BE2C (cell line): ENCODE measurements around the gene CYBA.

Experiments used
- DNase-seq: peaks from one replicate; pipeline ENCODE4 v3.0.0-alpha.2; 2020
- H3K27me3 ChIP-seq: fragments of 250-450 bp; sonication (Bioruptor Pico); 2 replicates; pipeline ENCODE4 v1.5.1; 2020; ENCODE audit warnings: mild to moderate bottlenecking
- H3K36me3 ChIP-seq: fragments of 250-450 bp; sonication (Bioruptor Pico); 2 replicates; pipeline ENCODE4 v1.5.1; 2020; ENCODE audit warnings: mild to moderate bottlenecking
- H3K4me1 ChIP-seq: fragments of 250-450 bp; sonication (Bioruptor Pico); 2 replicates; pipeline ENCODE4 v1.5.1; 2020
- H3K4me3 ChIP-seq: 2 replicates; pipeline ENCODE4 v1.5.1; 2011; ENCODE audit warnings: low read depth, low read length
- H3K9me3 ChIP-seq: fragments of 250-450 bp; sonication (Bioruptor Pico); 2 replicates; pipeline ENCODE4 v1.5.1; 2020
- TF ChIP-seq, protein P1 (sequence below): IDR thresholded peaks from 2 replicates; pipeline ENCODE4 v1.5.1; 2012; ENCODE audit warnings: mild to moderate bottlenecking, low read depth, low read length

CYBA gene

DNA sequence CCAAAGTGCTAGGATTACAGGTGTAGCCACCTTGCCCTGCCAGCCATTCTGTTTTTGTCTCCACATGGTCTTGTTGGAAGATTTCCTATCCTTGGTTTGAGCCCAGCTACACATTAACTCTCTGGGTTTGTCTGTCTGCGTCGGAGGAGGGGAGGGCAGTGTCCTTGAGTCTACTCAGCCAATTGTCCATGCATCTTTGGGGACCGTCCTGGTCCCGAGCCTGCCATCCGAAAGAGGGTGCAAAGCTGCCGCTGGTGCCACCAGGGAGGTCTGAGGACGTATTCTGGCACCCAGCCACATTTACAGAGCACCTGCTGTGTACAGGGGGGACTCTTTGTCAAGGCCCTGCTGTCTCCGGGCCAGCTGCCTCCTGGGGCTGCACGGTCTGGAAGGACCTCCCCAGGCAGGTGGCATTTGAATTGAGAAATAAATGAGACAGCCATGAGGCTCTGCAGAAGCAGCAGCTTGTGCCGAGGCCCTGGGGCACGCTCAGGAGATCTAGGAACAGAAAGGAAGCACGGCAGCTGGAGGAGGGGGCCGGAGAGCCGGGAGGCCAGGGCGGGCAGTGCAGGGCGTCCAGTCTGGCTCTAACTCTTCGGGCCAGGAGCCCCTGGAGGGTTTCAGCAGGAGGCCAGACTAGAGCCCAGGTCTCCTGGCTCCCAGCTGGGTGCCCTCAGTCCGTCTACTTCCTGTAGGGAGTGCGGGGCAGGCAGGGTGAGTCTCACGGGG lies 1.5 kb downstream of the CYBA start:
- TF ChIP-seq, protein P1, sequence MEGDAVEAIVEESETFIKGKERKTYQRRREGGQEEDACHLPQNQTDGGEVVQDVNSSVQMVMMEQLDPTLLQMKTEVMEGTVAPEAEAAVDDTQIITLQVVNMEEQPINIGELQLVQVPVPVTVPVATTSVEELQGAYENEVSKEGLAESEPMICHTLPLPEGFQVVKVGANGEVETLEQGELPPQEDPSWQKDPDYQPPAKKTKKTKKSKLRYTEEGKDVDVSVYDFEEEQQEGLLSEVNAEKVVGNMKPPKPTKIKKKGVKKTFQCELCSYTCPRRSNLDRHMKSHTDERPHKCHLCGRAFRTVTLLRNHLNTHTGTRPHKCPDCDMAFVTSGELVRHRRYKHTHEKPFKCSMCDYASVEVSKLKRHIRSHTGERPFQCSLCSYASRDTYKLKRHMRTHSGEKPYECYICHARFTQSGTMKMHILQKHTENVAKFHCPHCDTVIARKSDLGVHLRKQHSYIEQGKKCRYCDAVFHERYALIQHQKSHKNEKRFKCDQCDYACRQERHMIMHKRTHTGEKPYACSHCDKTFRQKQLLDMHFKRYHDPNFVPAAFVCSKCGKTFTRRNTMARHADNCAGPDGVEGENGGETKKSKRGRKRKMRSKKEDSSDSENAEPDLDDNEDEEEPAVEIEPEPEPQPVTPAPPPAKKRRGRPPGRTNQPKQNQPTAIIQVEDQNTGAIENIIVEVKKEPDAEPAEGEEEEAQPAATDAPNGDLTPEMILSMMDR, result no peak
- Histone ChIP-seq H3K4me3 (peak overlapping the region; percentile 81), H3K36me3 (no peaks in the 10 kb centered on the region), H3K4me1 (peaks cover 3% of the 10 kb centered on the region; the same call in 1 of the 2 replicates), H3K9me3 (no peaks in the 10 kb centered on the region), H3K27me3 (no peaks in the 10 kb centered on the region)
- DNase-seq, result no peak

DNA sequence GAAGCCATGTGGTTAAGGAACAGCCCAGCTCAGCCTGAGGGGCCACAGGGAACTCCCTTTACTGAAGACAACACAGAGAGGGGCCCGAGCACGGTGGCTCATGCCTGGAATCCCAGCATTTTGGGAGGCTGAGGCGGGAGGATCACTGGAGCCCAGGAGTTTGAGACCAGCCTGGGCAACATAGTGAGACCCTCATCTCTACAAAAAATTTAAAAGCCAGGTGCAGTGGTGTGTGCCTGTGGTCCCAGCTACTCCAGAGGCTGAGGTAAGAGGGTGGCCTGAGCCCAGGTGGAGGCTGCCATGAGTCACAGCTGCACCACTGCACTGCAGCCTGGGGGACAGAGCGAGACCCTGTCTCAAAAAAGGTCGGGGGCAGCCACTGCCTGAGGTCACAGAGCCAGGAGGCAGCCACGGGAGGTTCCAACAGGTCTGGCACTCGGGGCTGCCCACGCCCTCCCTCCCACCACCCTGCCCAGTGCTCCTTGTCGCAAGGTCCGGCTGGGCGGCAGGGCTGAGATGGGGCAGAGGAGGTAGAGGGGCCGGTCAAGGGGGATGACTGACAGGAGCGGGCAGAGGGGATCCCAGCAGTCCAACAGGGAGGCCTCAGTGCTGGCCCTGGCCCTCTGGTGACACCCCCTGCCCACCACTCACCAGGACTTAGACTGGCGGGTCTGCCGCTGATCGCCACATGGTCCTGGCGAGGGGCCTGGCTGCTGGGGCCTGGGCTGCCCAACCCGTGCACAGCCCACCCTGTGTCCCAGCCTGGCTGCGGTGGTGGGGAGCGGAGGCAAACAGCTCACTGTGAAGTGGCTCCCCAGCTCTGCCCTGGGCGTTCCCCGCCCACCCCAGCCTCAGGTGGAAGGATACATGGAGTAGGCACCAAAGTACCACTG lies 3.4 kb downstream of the CYBA start:
- H3K4me1 ChIP-seq, result peaks cover 3% of the 10 kb centered on the region; the same call in 1 of the 2 replicates
- no peaks in the 10 kb centered on the region for H3K36me3 ChIP-seq
- H3K4me3 ChIP-seq, result no peak overlapping the region
- no peaks in the 10 kb centered on the region for H3K27me3 ChIP-seq
- no peak for DNase-seq
- no peaks in the 10 kb centered on the region for H3K9me3 ChIP-seq
- TF ChIP-seq, protein P1, result no peak

DNA sequence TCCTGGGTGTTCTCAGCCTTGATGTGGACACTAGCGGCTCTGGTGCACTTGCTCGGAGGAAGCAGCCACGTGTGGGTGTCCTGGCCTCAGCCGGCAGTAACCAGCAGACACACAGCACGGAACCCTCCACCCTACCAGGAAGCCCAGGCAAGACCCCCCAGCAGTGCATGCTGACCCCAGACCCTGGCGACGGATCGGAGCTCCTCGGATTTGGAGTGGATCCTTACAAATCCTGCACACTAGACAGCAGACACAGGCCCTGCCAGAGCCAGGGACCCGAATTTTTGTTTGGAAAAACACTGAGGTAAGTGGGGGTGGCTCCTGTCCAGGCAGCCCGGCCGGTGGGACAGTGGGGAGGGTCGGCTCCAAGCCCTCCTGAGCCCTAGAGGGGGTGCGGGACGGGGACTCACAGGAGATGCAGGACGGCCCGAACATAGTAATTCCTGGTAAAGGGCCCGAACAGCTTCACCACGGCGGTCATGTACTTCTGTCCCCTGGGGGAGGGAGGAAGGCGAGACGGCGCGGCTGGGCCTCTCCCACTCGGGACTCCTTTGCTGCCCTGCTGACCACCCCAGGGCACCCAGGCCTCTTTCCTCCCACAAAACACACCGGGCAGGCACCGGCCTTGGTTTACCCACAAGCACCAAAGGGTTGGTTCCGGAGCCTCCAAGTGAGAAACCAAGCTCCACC lies 4.4 kb downstream of the CYBA start:
- H3K27me3 ChIP-seq, result no peaks in the 10 kb centered on the region
- H3K4me1 ChIP-seq, result peaks cover 3% of the 10 kb centered on the region; the same call in 1 of the 2 replicates
- TF ChIP-seq, protein P1, result no peak
- H3K36me3 ChIP-seq, result no peaks in the 10 kb centered on the region
- no peak overlapping the region for H3K4me3 ChIP-seq
- no peak for DNase-seq
- H3K9me3 ChIP-seq, result no peaks in the 10 kb centered on the region

DNA sequence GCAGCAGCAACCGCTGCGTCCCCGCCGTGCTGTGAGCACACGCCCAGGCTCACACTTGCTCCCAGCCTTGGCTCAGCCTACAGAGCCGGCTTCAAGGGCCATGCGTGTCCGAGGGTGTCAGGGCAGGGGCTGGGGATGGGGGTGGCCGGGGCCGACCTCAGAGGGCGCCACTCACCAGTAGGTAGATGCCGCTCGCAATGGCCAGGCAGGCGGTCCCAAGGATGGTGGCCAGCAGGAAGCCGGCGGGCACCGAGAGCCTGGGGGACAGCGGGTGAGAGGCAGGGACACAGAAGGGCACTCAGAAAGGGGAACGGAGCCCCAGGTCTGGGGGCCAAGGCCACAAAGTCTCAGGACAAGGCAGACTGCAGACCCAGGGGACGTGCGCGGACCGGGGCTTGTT lies 4.9 kb downstream of the CYBA start:
- DNase-seq, result no peak
- TF ChIP-seq, protein P1, result no peak
- H3K4me1 ChIP-seq, result peaks cover 3% of the 10 kb centered on the region; the same call in 1 of the 2 replicates
- H3K4me3 ChIP-seq, result no peak overlapping the region
- no peaks in the 10 kb centered on the region for H3K9me3 ChIP-seq
- no peaks in the 10 kb centered on the region for H3K36me3 ChIP-seq
- peaks cover 3% of the 10 kb centered on the region for H3K27me3 ChIP-seq

DNA sequence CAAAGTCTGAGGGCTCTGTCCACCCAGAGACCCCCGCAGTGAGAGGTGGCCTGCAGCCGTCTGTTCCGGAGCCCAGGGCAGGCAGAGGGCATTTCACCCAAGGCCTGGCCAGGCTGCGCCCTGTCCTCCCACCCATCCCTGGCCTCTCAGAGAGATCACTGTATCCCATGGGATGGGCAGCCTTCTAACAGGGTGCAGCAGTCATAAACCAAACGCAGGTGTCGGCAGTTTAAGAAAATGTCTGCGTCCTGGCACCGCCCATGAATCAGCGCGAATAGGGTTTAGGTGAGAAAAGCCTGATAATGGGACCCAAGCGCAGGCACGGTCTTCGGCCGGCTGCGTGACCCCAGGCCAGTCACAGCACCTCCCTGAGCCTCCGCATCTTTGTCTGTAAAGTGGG lies 5.4 kb downstream of the CYBA start:
- no peaks in the 10 kb centered on the region for H3K9me3 ChIP-seq
- peaks cover 3% of the 10 kb centered on the region; the same call in 1 of the 2 replicates for H3K4me1 ChIP-seq
- TF ChIP-seq, protein P1, result no peak
- no peaks in the 10 kb centered on the region for H3K36me3 ChIP-seq
- H3K4me3 ChIP-seq, result no peak overlapping the region
- no peak for DNase-seq
- peaks cover 8% of the 10 kb centered on the region for H3K27me3 ChIP-seq
